HCT116 (cell line): Measurements from ENCODE around the gene CXXC5. TPM values are rescaled to one million over a fixed set of nuclear protein-coding genes. Genes with fewer than 3 reads are reported as not detected.

Source experiments
- ATAC-seq: fragments of 200-7000 bp; cut with Tn5 transposase; 2 replicates; pipeline ENCODE4 v1.9.1; 2020; ENCODE audit warnings: mild to moderate bottlenecking, moderate library complexity
- BruUV-seq: library from RNA; stranded (reverse); fragments of 400-500 nt; replicated peaks from 2 replicates; lab custom pipeline; 2021; lab: Mats Ljungman, UMichigan
- CTCF ChIA-PET: fragments of 300-600 bp; sonication (Branson Sonifier 250); formaldehyde crosslinking; loops from one replicate; lab custom pipeline; 2021; ENCODE audit warnings: antibody characterized with exemption; lab: Charles Lee
- POLR2A ChIA-PET: fragments of 300-600, 350-600 bp; sonication (Branson Sonifier 250); formaldehyde crosslinking; loops from one replicate; lab custom pipeline; 2021; ENCODE audit warnings: antibody characterized with exemption; lab: Charles Lee
- RAD21 ChIA-PET, 2 experiments: fragments of 300-600 bp; sonication (Branson Sonifier 250); formaldehyde crosslinking; loops; one replicate each; lab custom pipeline; 2023; ENCODE audit warnings: low total read pairs in 2 of 2; ENCODE audit not compliant: uncharacterized antibody in 2 of 2, unreplicated experiment in 2 of 2, low non-redundant PET in 1 of 2; lab: Charles Lee
- DNase-seq: peaks from one replicate; pipeline ENCODE4 v3.0.0-alpha.2; 2010; ENCODE audit warnings: low read depth, low spot score
- H2AFZ ChIP-seq: fragments of 200-600 bp; shearing (Covaris generic), sonication (generic); 2 replicates; pipeline ENCODE4 v1.6.1; 2017; ENCODE audit warnings: low read depth, mixed run types, mixed read lengths, antibody characterized with exemption, low read length; ENCODE audit not compliant: poor library complexity, severe bottlenecking
- H3K27ac ChIP-seq: 2 replicates; pipeline ENCODE4 v1.5.1; 2012; ENCODE audit warnings: low read depth, low read length
- H3K27me3 ChIP-seq: fragments of 200-600 bp; sonication (generic); 2 replicates; pipeline ENCODE4 v1.6.1; 2016; ENCODE audit warnings: mixed run types, low read length, mixed read lengths; ENCODE audit not compliant: insufficient read depth
- H3K36me3 ChIP-seq, 2 experiments: fragments of 200-500 bp in 1 of 2; fragments of 200-600 bp in 1 of 2; sonication (Bioruptor generic) in 1 of 2; sonication (generic) in 1 of 2; 2 replicates each; pipeline versions ENCODE4 v1.5.1 to v1.6.1; 2014 to 2016; ENCODE audit warnings: low read length in 2 of 2, inconsistent platforms in 1 of 2, mixed read lengths in 1 of 2, mixed run types in 1 of 2; ENCODE audit not compliant: insufficient read depth in 2 of 2, control insufficient read depth in 1 of 2
- H3K4me1 ChIP-seq, 2 experiments: fragments of 200-600 bp in 1 of 2; sonication (generic) in 1 of 2; 2 replicates each; pipeline versions ENCODE4 v1.5.1 to v1.6.1; 2012 to 2017; ENCODE audit warnings: low read length in 2 of 2, inconsistent platforms in 1 of 2, mild to moderate bottlenecking in 1 of 2, mixed read lengths in 1 of 2, mixed run types in 1 of 2, moderate library complexity in 1 of 2; ENCODE audit not compliant: insufficient read depth in 2 of 2, control insufficient read depth in 1 of 2
- H3K4me2 ChIP-seq: fragments of 200-600 bp; sonication (generic); 2 replicates; pipeline ENCODE4 v1.6.1; 2017; ENCODE audit warnings: mixed run types, low read length, mixed read lengths
- H3K4me3 ChIP-seq, 2 experiments: fragments of 200-600 bp in 1 of 2; sonication (generic) in 1 of 2; replicated peaks in 1 of 2; 2 replicates each; pipeline ENCODE4 v1.5.1; 2011 to 2016; ENCODE audit warnings: low read length in 2 of 2, control low read depth in 1 of 2, low read depth in 1 of 2, mild to moderate bottlenecking in 1 of 2, mixed read lengths in 1 of 2, mixed run types in 1 of 2
- H3K79me2 ChIP-seq: fragments of 200-600 bp; sonication (generic); 2 replicates; pipeline ENCODE4 v1.6.1; 2017; ENCODE audit warnings: mild to moderate bottlenecking, mixed run types, low read length, moderate library complexity, mixed read lengths; ENCODE audit not compliant: insufficient read depth
- H3K9ac ChIP-seq: fragments of 200-600 bp; sonication (generic); 2 replicates; pipeline ENCODE4 v1.6.1; 2016; ENCODE audit warnings: low read length, mixed read lengths
- H3K9me2 ChIP-seq: fragments of 200-600 bp; sonication (generic), shearing (Covaris generic); 2 replicates; pipeline ENCODE4 v1.6.1; 2017; ENCODE audit warnings: mixed run types, mild to moderate bottlenecking, moderate library complexity; ENCODE audit not compliant: insufficient read depth
- H3K9me3 ChIP-seq, 2 experiments: fragments of 200-500 bp in 1 of 2; fragments of 200-600 bp in 1 of 2; sonication (Bioruptor generic) in 1 of 2; sonication (generic) in 1 of 2; 2 replicates each; pipeline ENCODE4 v1.6.1; 2014 to 2017; ENCODE audit warnings: low read length in 2 of 2, mixed read lengths in 2 of 2, inconsistent platforms in 1 of 2, low read depth in 1 of 2, mild to moderate bottlenecking in 1 of 2, mixed run types in 1 of 2, moderate library complexity in 1 of 2; ENCODE audit not compliant: control insufficient read depth in 1 of 2, insufficient read depth in 1 of 2
- H4K20me1 ChIP-seq: fragments of 200-600 bp; sonication (generic), shearing (Covaris generic); 2 replicates; pipeline ENCODE4 v1.6.1; 2017; ENCODE audit warnings: mixed run types, mild to moderate bottlenecking, moderate library complexity; ENCODE audit not compliant: insufficient read depth
- ATF3 ChIP-seq: IDR thresholded peaks from 2 replicates; pipeline ENCODE4 v1.6.1; 2012
- CEBPB ChIP-seq: IDR thresholded peaks from 2 replicates; pipeline ENCODE4 v1.6.1; 2012; ENCODE audit warnings: low read depth
- EZH2 ChIP-seq: fragments of 200-600 bp; sonication (generic); IDR thresholded peaks from 2 replicates; pipeline ENCODE4 v1.6.1; 2017; ENCODE audit warnings: antibody characterized with exemption, mixed run types
- EZH2phosphoT487 ChIP-seq: fragments of 200-600 bp; IDR thresholded peaks from 2 replicates; pipeline ENCODE4 v1.6.1; 2018; ENCODE audit warnings: antibody characterized with exemption, borderline replicate concordance
- POLR2A ChIP-seq: IDR thresholded peaks from 2 replicates; pipeline ENCODE4 v1.7.0; 2011; ENCODE audit warnings: borderline replicate concordance; ENCODE audit not compliant: insufficient read depth, insufficient read length; ENCODE audit errors: extremely low read depth
- POLR2AphosphoS5 ChIP-seq: IDR thresholded peaks from 2 replicates; pipeline ENCODE4 v1.6.1; 2011; ENCODE audit warnings: mild to moderate bottlenecking, low read depth, low read length, moderate library complexity
- REST ChIP-seq: IDR thresholded peaks from 2 replicates; pipeline ENCODE4 v1.6.1; 2012; ENCODE audit warnings: low read depth
- SIN3A ChIP-seq: IDR thresholded peaks from 2 replicates; pipeline ENCODE4 v1.6.1; 2012; ENCODE audit warnings: low read depth
- SRF ChIP-seq: IDR thresholded peaks from 2 replicates; pipeline ENCODE4 v1.6.1; 2012; ENCODE audit warnings: low read depth
- TCF7L2 ChIP-seq: IDR thresholded peaks from 2 replicates; pipeline ENCODE4 v1.7.0; 2011; ENCODE audit warnings: borderline replicate concordance, inconsistent platforms; ENCODE audit not compliant: insufficient read depth, insufficient read length; ENCODE audit errors: extremely low read depth
- YY1 ChIP-seq: IDR thresholded peaks from 2 replicates; pipeline ENCODE4 v1.6.1; 2011; ENCODE audit warnings: low read length, low read depth, moderate library complexity, mild to moderate bottlenecking; ENCODE audit not compliant: insufficient replicate concordance; ENCODE audit errors: extremely low read depth
- ZFX ChIP-seq: fragments of 450-650 bp; IDR thresholded peaks from 2 replicates; pipeline ENCODE4 v1.6.1; 2017
- intact Hi-C: fragments of 100-400 bp; cut with micrococcal nuclease; formaldehyde crosslinking; loops from 2 replicates; pipeline ENCODE4 v1.10.0; 2022
- total RNA-seq: library from RNA; stranded (reverse); gene quantifications from one replicate; pipeline ENCODE4 v1.2.1, GENCODE V29; 2021; ENCODE audit not compliant: unreplicated experiment
- TF ChIP-seq, protein P1 (sequence below): IDR thresholded peaks from 2 replicates; pipeline ENCODE4 v1.6.1; 2012
- TF ChIP-seq, protein P2 (sequence below), 3 experiments: fragments of 200-600 bp in 1 of 3; sonication (generic) in 1 of 3; IDR thresholded peaks in 2 of 3; conservative IDR thresholded peaks in 1 of 3; 2 replicates each; pipeline ENCODE4 v1.5.1; 2012 to 2017; ENCODE audit warnings: low read depth in 2 of 3, low read length in 2 of 3, antibody characterized with exemption in 1 of 3, borderline replicate concordance in 1 of 3, control low read depth in 1 of 3, mild to moderate bottlenecking in 1 of 3, mixed read lengths in 1 of 3, mixed run types in 1 of 3, moderate library complexity in 1 of 3; ENCODE audit not compliant: insufficient read depth in 1 of 3
- TF ChIP-seq, protein P3 (sequence below): IDR thresholded peaks from 2 replicates; pipeline ENCODE4 v1.6.1; 2011; ENCODE audit warnings: mild to moderate bottlenecking, low read length, moderate library complexity; ENCODE audit not compliant: insufficient replicate concordance; ENCODE audit errors: extremely low read depth

Gene CXXC5
- total RNA-seq, 1 experiment from 2014 or later = 43.1 TPM

- Histone ChIP-seq H3K4me1 (peaks cover 72 to 87% of the 10 kb centered on the region in 2 experiments), H3K4me2 (peak overlapping the region; percentile 76), H4K20me1 (no peaks in the 10 kb centered on the region), H3K9me3 (no peaks in the 10 kb centered on the region), H3K36me3 (no peaks in the 10 kb centered on the region), H3K27ac (peak overlapping the region; percentile 97), H3K9me2 (no peaks in the 10 kb centered on the region), H2AFZ (no peak overlapping the region), H3K79me2 (peaks cover 89% of the 10 kb centered on the region), H3K4me3 (peak overlapping the region; percentile 42 to 53), H3K9ac (peak overlapping the region; percentile 55), H3K27me3 (no peaks in the 10 kb centered on the region)
- RAD21 ChIA-PET = interaction anchor here (0.7 to 1.7 kb wide), 4 partner anchors 13 to 28 kb away, joined by 3 to 10 read pairs (median 3); partner anchors contain the start of gene CXXC5 (in 1 of the 2)
- BruUV-seq = no TSS peak
- DNase-seq (peak; percentile 63), ATAC-seq (peak; percentile 76)
- intact Hi-C loops = no loop called here
- no peak for TF ChIP-seq ATF3
- TF ChIP-seq, protein P1, sequence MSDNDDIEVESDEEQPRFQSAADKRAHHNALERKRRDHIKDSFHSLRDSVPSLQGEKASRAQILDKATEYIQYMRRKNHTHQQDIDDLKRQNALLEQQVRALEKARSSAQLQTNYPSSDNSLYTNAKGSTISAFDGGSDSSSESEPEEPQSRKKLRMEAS = no peak
- no peak for TF ChIP-seq SRF
- no peak for TF ChIP-seq EZH2phosphoT487
- peak; percentile 68; the same call in 1 of the 2 replicates for TF ChIP-seq ZFX
- no peak for TF ChIP-seq SIN3A
- no peak for TF ChIP-seq POLR2A
- TF ChIP-seq REST = no peak
- no peak for TF ChIP-seq CEBPB
- peak; percentile 41 for TF ChIP-seq TCF7L2
- peak; percentile 85 for TF ChIP-seq YY1
- TF ChIP-seq POLR2AphosphoS5 = peak; percentile 59
- TF ChIP-seq, protein P2, sequence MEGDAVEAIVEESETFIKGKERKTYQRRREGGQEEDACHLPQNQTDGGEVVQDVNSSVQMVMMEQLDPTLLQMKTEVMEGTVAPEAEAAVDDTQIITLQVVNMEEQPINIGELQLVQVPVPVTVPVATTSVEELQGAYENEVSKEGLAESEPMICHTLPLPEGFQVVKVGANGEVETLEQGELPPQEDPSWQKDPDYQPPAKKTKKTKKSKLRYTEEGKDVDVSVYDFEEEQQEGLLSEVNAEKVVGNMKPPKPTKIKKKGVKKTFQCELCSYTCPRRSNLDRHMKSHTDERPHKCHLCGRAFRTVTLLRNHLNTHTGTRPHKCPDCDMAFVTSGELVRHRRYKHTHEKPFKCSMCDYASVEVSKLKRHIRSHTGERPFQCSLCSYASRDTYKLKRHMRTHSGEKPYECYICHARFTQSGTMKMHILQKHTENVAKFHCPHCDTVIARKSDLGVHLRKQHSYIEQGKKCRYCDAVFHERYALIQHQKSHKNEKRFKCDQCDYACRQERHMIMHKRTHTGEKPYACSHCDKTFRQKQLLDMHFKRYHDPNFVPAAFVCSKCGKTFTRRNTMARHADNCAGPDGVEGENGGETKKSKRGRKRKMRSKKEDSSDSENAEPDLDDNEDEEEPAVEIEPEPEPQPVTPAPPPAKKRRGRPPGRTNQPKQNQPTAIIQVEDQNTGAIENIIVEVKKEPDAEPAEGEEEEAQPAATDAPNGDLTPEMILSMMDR (IDR thresholded peaks at IDR 0.05 in 2 of 3, conservative IDR thresholded peaks at IDR 0.05 in 1 of 3; ENCODE audit: borderline replicate concordance in 1 of 3, insufficient read depth in 1 of 3, low read depth in 2 of 3, low read length in 2 of 3) = no peak
- no peak for TF ChIP-seq EZH2
- TF ChIP-seq, protein P3, sequence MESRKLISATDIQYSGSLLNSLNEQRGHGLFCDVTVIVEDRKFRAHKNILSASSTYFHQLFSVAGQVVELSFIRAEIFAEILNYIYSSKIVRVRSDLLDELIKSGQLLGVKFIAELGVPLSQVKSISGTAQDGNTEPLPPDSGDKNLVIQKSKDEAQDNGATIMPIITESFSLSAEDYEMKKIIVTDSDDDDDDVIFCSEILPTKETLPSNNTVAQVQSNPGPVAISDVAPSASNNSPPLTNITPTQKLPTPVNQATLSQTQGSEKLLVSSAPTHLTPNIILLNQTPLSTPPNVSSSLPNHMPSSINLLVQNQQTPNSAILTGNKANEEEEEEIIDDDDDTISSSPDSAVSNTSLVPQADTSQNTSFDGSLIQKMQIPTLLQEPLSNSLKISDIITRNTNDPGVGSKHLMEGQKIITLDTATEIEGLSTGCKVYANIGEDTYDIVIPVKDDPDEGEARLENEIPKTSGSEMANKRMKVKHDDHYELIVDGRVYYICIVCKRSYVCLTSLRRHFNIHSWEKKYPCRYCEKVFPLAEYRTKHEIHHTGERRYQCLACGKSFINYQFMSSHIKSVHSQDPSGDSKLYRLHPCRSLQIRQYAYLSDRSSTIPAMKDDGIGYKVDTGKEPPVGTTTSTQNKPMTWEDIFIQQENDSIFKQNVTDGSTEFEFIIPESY = no peak
- POLR2A ChIA-PET = interaction anchor here (0.6 to 4.8 kb wide), 7 partner anchors 9 to 49 kb away, joined by 3 to 36 read pairs (median 7); partner anchors contain the start of gene CXXC5
- CTCF ChIA-PET = interaction anchor here (0.5 to 2.4 kb wide), 10 partner anchors 13 to 104 kb away, joined by 3 to 12 read pairs (median 5); partner anchors contain the start of gene CXXC5
Observed at GRCh38 chr5:139660923-139661814, 13.0 kb downstream of the CXXC5 start.
